Neural cell (in vitro differentiated cells): ENCODE measurements around the gene MYO1D. TPM values are rescaled to one million over a fixed set of nuclear protein-coding genes. Genes with fewer than 3 reads are reported as not detected.

Experiments
- H2AFZ ChIP-seq: fragments of 200-600, 300-800 bp; sonication (generic), shearing (Covaris generic); 2 replicates; pipeline ENCODE4 v1.6.0; 2014; ENCODE audit warnings: low read depth, mild to moderate bottlenecking, antibody characterized with exemption, low read length, moderate library complexity
- H3F3A ChIP-seq: fragments of 200-600 bp; shearing (Covaris generic); 2 replicates; pipeline ENCODE4 v1.6.1; 2016; ENCODE audit warnings: mild to moderate bottlenecking, moderate library complexity, mixed read lengths, antibody characterized with exemption, low read length; ENCODE audit not compliant: insufficient read depth, poor library complexity, severe bottlenecking
- H3K27ac ChIP-seq: fragments of 200-600, 300-800 bp; sonication (generic), shearing (Covaris generic); 2 replicates; pipeline ENCODE4 v1.5.1; 2014; ENCODE audit warnings: mild to moderate bottlenecking, low read length, moderate library complexity
- H3K27me3 ChIP-seq: fragments of 300-800, 200-600 bp; sonication (generic), shearing (Covaris generic); 2 replicates; pipeline ENCODE4 v1.6.0; 2014; ENCODE audit warnings: mild to moderate bottlenecking, low read depth, low read length, moderate library complexity; ENCODE audit not compliant: insufficient read depth
- H3K36me3 ChIP-seq: fragments of 300-800, 200-600 bp; sonication (generic), shearing (Covaris generic); 2 replicates; pipeline ENCODE4 v1.5.1; 2014; ENCODE audit warnings: mild to moderate bottlenecking, antibody characterized with exemption, low read length, moderate library complexity; ENCODE audit not compliant: insufficient read depth
- H3K4me2 ChIP-seq: fragments of 300-800, 200-600 bp; sonication (generic), shearing (Covaris generic); 2 replicates; pipeline ENCODE4 v1.6.0; 2014; ENCODE audit warnings: mild to moderate bottlenecking, low read length
- H3K4me3 ChIP-seq: fragments of 300-800, 200-600 bp; sonication (generic), shearing (Covaris generic); 2 replicates; pipeline ENCODE4 v1.5.1; 2014; ENCODE audit warnings: mild to moderate bottlenecking, low read length, moderate library complexity
- H3K79me2 ChIP-seq: fragments of 200-600 bp; shearing (Covaris generic); replicated peaks from 2 replicates; pipeline ENCODE4 v1.6.0; 2014; ENCODE audit warnings: mild to moderate bottlenecking, low read length, moderate library complexity; ENCODE audit not compliant: insufficient read depth
- H3K9ac ChIP-seq: fragments of 300-800, 200-600 bp; sonication (generic), shearing (Covaris generic); 2 replicates; pipeline ENCODE4 v1.6.1; 2016; ENCODE audit warnings: mild to moderate bottlenecking, low read length, mixed read lengths
- H3K9me2 ChIP-seq: fragments of 200-600 bp; shearing (Covaris generic); 2 replicates; pipeline ENCODE4 v1.6.1; 2016; ENCODE audit warnings: mild to moderate bottlenecking, low read length, mixed read lengths; ENCODE audit not compliant: insufficient read depth
- H3K9me3 ChIP-seq: fragments of 200-600, 300-800 bp; sonication (generic), shearing (Covaris generic); 2 replicates; pipeline ENCODE4 v1.6.1; 2016; ENCODE audit warnings: mild to moderate bottlenecking, mixed run types, low read length, moderate library complexity, mixed read lengths
- H4K20me1 ChIP-seq: fragments of 200-600 bp; shearing (Covaris generic); 2 replicates; pipeline ENCODE4 v1.6.1; 2016; ENCODE audit warnings: mild to moderate bottlenecking, mixed run types; ENCODE audit not compliant: insufficient read depth
- CTCF ChIP-seq: fragments of 450-650 bp; IDR thresholded peaks from 2 replicates; pipeline ENCODE4 v1.5.1; 2014; ENCODE audit warnings: antibody characterized with exemption, mild to moderate bottlenecking, moderate library complexity; ENCODE audit not compliant: poor library complexity, severe bottlenecking
- EP300 ChIP-seq: fragments of 450-650 bp; conservative IDR thresholded peaks from 2 replicates; pipeline ENCODE4 v1.6.1; 2014; ENCODE audit warnings: antibody characterized with exemption, mild to moderate bottlenecking, moderate library complexity; ENCODE audit not compliant: poor library complexity, severe bottlenecking
- EZH2 ChIP-seq: fragments of 200-600, 300-800 bp; shearing (Covaris generic), sonication (generic); IDR thresholded peaks from 2 replicates; pipeline ENCODE4 v1.6.1; 2014; ENCODE audit warnings: antibody characterized with exemption, low read length, borderline replicate concordance, mild to moderate bottlenecking; ENCODE audit not compliant: insufficient read depth, poor library complexity, severe bottlenecking
- MXI1 ChIP-seq: fragments of 450-650 bp; conservative IDR thresholded peaks from 2 replicates; pipeline ENCODE4 v1.6.1; 2014; ENCODE audit warnings: antibody characterized with exemption, mild to moderate bottlenecking; ENCODE audit not compliant: poor library complexity, severe bottlenecking
- POLR2AphosphoS5 ChIP-seq: IDR thresholded peaks from 2 replicates; pipeline ENCODE4 v1.6.1; 2012
- RAD21 ChIP-seq: fragments of 450-650 bp; conservative IDR thresholded peaks from 2 replicates; pipeline ENCODE4 v1.6.1; 2014; ENCODE audit warnings: antibody characterized with exemption, mild to moderate bottlenecking, moderate library complexity
- REST ChIP-seq: IDR thresholded peaks from 2 replicates; pipeline ENCODE4 v1.6.1; 2012; ENCODE audit warnings: borderline replicate concordance
- SMC3 ChIP-seq: fragments of 450-650 bp; conservative IDR thresholded peaks from 2 replicates; pipeline ENCODE4 v1.6.1; 2014; ENCODE audit warnings: antibody characterized with exemption, mild to moderate bottlenecking, moderate library complexity; ENCODE audit not compliant: poor library complexity
- TAF1 ChIP-seq: IDR thresholded peaks from 2 replicates; pipeline ENCODE4 v1.6.1; 2012; ENCODE audit warnings: low read depth
- polyA plus RNA-seq: library from polyadenylated mRNA; depleted of rRNA; stranded (reverse); fragments of >200 nt; gene quantifications from 2 replicates; pipeline ENCODE4 v1.2.3, GENCODE V29; 2014

Gene MYO1D
- polyA plus RNA-seq, 1 donor from 2014 or later = 10.7 TPM

GRCh38 chr17:32628271-32629044 lies 248.5 kb downstream of the MYO1D start:
- Histone ChIP-seq H3K79me2 (no peaks in the 10 kb centered on the region), H2AFZ (no peak overlapping the region), H3K9me2 (no peaks in the 10 kb centered on the region), H3K9me3 (no peaks in the 10 kb centered on the region), H3K4me2 (peak overlapping the region; percentile 15), H3K9ac (peak overlapping the region; percentile 69), H3K4me3 (peak overlapping the region; percentile 60), H4K20me1 (no peaks in the 10 kb centered on the region), H3K27ac (peak overlapping the region; percentile 98), H3K27me3 (no peaks in the 10 kb centered on the region), H3K36me3 (no peaks in the 10 kb centered on the region), H3F3A (peaks cover 10% of the 10 kb centered on the region)
- TF ChIP-seq SMC3 (no peak), MXI1 (no peak), EP300 (no peak), POLR2AphosphoS5 (no peak), REST (no peak), EZH2 (no peak), CTCF (no peak), RAD21 (no peak), TAF1 (no peak)

- no peaks in the 10 kb centered on the region for H3K79me2 ChIP-seq
- H3K36me3 ChIP-seq = no peaks in the 10 kb centered on the region
- no peaks in the 10 kb centered on the region for H4K20me1 ChIP-seq
- H3K9me2 ChIP-seq = no peaks in the 10 kb centered on the region
- peak overlapping the region; percentile 69 for H3K9ac ChIP-seq
- H3K4me3 ChIP-seq = peak overlapping the region; percentile 60
- peak overlapping the region; percentile 61 for H2AFZ ChIP-seq
- H3K27ac ChIP-seq = peak overlapping the region; percentile 98
- TF ChIP-seq EP300 (peak; percentile 87), TAF1 (no peak), RAD21 (peak; percentile 62), SMC3 (peak; percentile 61), EZH2 (no peak), POLR2AphosphoS5 (peak; percentile 83), CTCF (no peak), MXI1 (peak; percentile 59), REST (peak; percentile 69)
- H3K27me3 ChIP-seq = no peaks in the 10 kb centered on the region
- peak overlapping the region; percentile 84 for H3K4me2 ChIP-seq
- H3F3A ChIP-seq = peaks cover 10% of the 10 kb centered on the region
- no peaks in the 10 kb centered on the region for H3K9me3 ChIP-seq
Measured at GRCh38 chr17:32627239-32627996, 249.5 kb downstream of the MYO1D start.
